K562 (cell line): ENCODE results near the gene BBC3. TPM values are rescaled to one million over a fixed set of nuclear protein-coding genes. Genes with fewer than 3 reads are reported as not detected.

Experiments used
- ARID1B ChIP-seq: fragments of 450-650 bp; IDR thresholded peaks from 2 replicates; pipeline ENCODE4 v1.6.1; 2016; ENCODE audit warnings: antibody characterized with exemption, mild to moderate bottlenecking, inconsistent platforms
- DMBX1 ChIP-seq: fragments of 250-450 bp; sonication (Bioruptor Pico); IDR thresholded peaks from 2 replicates; pipeline ENCODE4 v1.8.0; 2022; ENCODE audit warnings: inconsistent platforms, mild to moderate bottlenecking, moderate library complexity, borderline replicate concordance
- DNMT1 ChIP-seq: fragments of 450-650 bp; IDR thresholded peaks from 2 replicates; pipeline ENCODE4 v1.6.1; 2016; ENCODE audit warnings: antibody characterized with exemption, mild to moderate bottlenecking
- EP400 ChIP-seq: fragments of 450-650 bp; IDR thresholded peaks from 2 replicates; pipeline ENCODE4 v1.6.1; 2017; ENCODE audit warnings: antibody characterized with exemption, mild to moderate bottlenecking, moderate library complexity
- FOXJ3 ChIP-seq: sonication (generic); formaldehyde crosslinking; IDR thresholded peaks from 2 replicates; pipeline ENCODE4 v1.4.0; 2020; ENCODE audit warnings: mild to moderate bottlenecking, missing genetic modification reagents
- HINFP ChIP-seq: fragments of 450-650 bp; conservative IDR thresholded peaks from 2 replicates; pipeline ENCODE4 v1.6.1; 2016; ENCODE audit warnings: missing genetic modification characterization, low read depth, mild to moderate bottlenecking, control low read depth, missing compliant biosample characterization
- HNRNPLL ChIP-seq: fragments of 200-400 bp; formaldehyde crosslinking; IDR thresholded peaks from 2 replicates; pipeline ENCODE4 v1.6.1; 2017; ENCODE audit warnings: low read length, low read depth, mild to moderate bottlenecking; ENCODE audit not compliant: poor library complexity, severe bottlenecking
- KDM4B ChIP-seq, 2 experiments: fragments of 450-650 bp in 1 of 2; sonication (generic) in 1 of 2; IDR thresholded peaks; 2 replicates each; pipeline ENCODE4 v1.6.1; 2016 to 2017; ENCODE audit warnings: borderline replicate concordance in 2 of 2, antibody characterized with exemption in 1 of 2, low read depth in 1 of 2, mild to moderate bottlenecking in 1 of 2
- MECOM ChIP-seq: fragments of 250-450 bp; sonication (Bioruptor Pico); IDR thresholded peaks from 2 replicates; pipeline ENCODE4 v1.8.0; 2022; ENCODE audit warnings: inconsistent platforms
- NCOA2 ChIP-seq, 2 experiments: fragments of 450-650 bp; IDR thresholded peaks; 2 replicates each; pipeline ENCODE4 v1.6.1; 2018; ENCODE audit warnings: mild to moderate bottlenecking in 2 of 2, moderate library complexity in 1 of 2; ENCODE audit not compliant: partially characterized antibody in 2 of 2
- NR1H2 ChIP-seq: sonication (generic); formaldehyde crosslinking; IDR thresholded peaks from 2 replicates; pipeline ENCODE4 v1.4.0; 2020; ENCODE audit warnings: mild to moderate bottlenecking, missing genetic modification reagents
- POU5F1 ChIP-seq: fragments of 150-350 bp; IDR thresholded peaks from 2 replicates; pipeline ENCODE4 v1.6.1; 2014; ENCODE audit warnings: borderline replicate concordance, low read length, low read depth, mild to moderate bottlenecking; ENCODE audit not compliant: partially characterized antibody
- PYGO2 ChIP-seq: fragments of 450-650 bp; IDR thresholded peaks from 2 replicates; pipeline ENCODE4 v1.6.1; 2016; ENCODE audit warnings: mild to moderate bottlenecking, missing genetic modification characterization, moderate library complexity, missing compliant biosample characterization
- STAT5B ChIP-seq: fragments of 250-450 bp; sonication (Bioruptor Pico); IDR thresholded peaks from 2 replicates; pipeline ENCODE4 v1.8.0; 2021; ENCODE audit warnings: mild to moderate bottlenecking, inconsistent platforms
- TBL1XR1 ChIP-seq, 2 experiments: IDR thresholded peaks; 2 replicates each; pipeline ENCODE4 v1.6.1; 2012; ENCODE audit warnings: improper control_type of control experiment in 2 of 2, low read length in 2 of 2, mild to moderate bottlenecking in 1 of 2
- ZNF217 ChIP-seq: sonication (generic); formaldehyde crosslinking; IDR thresholded peaks from 2 replicates; pipeline ENCODE4 v1.8.0; 2022; ENCODE audit warnings: mild to moderate bottlenecking, missing genetic modification reagents
- ZNF507 ChIP-seq: conservative IDR thresholded peaks from 2 replicates; pipeline ENCODE4 v1.6.1; 2017; ENCODE audit warnings: missing genetic modification characterization, missing compliant biosample characterization
- ZZZ3 ChIP-seq: fragments of 450-650 bp; IDR thresholded peaks from 2 replicates; pipeline ENCODE4 v1.6.1; 2016; ENCODE audit warnings: antibody characterized with exemption, mild to moderate bottlenecking, moderate library complexity
- polyA plus RNA-seq, 8 experiments: library from polyadenylated mRNA; depleted of rRNA in 4 of 8; stranded (reverse) in 5 of 8; unstranded in 3 of 8; fragments of >200 nt; fragmentation: Nextera tagmentation in 2 of 8; fragmentation: Illumina TruSeq in 1 of 8; extraction: Ambion mirVana in 2 of 8; extraction: Trizol in 1 of 8; gene quantifications; 2 replicates each; pipeline versions ENCODE4 v1.2.1 to v1.2.3, GENCODE V29; 2011 to 2014; ENCODE audit warnings: inconsistent platforms in 1 of 8, missing spikeins in 1 of 8
- total RNA-seq, 7 experiments: library from RNA; depleted of rRNA in 6 of 7; stranded (reverse); fragments of >200 nt in 6 of 7; fragmentation: Illumina TruSeq in 2 of 7; extraction: Trizol in 2 of 7; gene quantifications; 2 replicates each; pipeline versions ENCODE4 v1.2.1 to v1.2.3, GENCODE V29; 2011 to 2021; ENCODE audit warnings: low replicate concordance in 1 of 7
- TF ChIP-seq, protein P1 (sequence below), 2 experiments: fragments of 450-650 bp in 1 of 2; sonication (generic) in 1 of 2; formaldehyde crosslinking in 1 of 2; IDR thresholded peaks in 1 of 2; conservative IDR thresholded peaks in 1 of 2; 2 replicates each; pipeline versions ENCODE4 v1.6.1 to v1.8.1; 2016 to 2023; ENCODE audit warnings: mild to moderate bottlenecking in 2 of 2, moderate library complexity in 2 of 2, inconsistent platforms in 1 of 2, missing genetic modification reagents in 1 of 2
- TF ChIP-seq, protein P2 (sequence below): sonication (generic); formaldehyde crosslinking; IDR thresholded peaks from 2 replicates; pipeline ENCODE4 v1.8.0; 2023; ENCODE audit warnings: missing genetic modification reagents, mild to moderate bottlenecking, borderline replicate concordance

Gene BBC3
- total and polyA plus RNA-seq, 9 of the 15 experiments (the other 6 are each of a cell fraction or from before 2014, with no cell fraction given) = 0.15 to 30.7 (median 4.8) TPM

DNA sequence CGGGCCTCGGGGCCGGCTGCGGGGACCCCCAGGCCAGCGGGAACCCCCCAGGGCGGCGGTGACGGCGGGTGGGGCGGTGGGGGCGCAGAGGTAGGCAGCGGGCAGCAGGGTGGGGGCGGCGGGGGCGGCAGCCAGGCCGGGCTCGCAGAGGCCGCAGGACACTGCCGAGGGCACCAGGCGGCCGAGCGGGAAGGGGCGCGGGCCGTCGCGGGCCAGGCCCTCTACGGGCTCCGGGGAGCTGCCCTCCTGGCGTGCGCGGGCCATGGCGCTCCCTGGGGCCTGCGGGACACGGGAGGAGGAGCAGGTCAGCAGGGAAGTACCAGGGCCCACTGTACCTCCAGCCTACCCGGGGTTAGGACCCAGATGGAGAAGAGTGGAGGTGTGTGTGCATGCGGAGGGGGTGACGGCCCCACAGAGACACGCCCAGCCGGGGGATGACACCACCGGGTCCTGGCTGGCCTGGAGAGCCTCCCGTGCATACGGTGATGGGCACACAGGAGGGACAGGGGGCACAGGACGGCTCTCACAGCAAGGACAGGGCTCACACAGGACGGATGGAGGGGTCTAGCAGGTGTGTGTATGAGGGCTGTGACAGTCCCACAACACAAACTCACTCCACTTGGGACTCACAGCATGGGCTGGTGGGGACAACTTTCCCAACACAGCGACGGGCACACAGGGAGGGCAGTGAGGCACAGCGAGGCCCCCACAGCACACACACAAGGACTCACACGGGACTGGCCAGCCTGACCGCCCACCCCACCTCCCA, 2.6 kb downstream of the BBC3 start (continued):
- TF ChIP-seq, protein P1, sequence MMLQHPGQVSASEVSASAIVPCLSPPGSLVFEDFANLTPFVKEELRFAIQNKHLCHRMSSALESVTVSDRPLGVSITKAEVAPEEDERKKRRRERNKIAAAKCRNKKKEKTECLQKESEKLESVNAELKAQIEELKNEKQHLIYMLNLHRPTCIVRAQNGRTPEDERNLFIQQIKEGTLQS (IDR thresholded peaks at IDR 0.05) = 0 out of 2 replicates have a peak, but pooled peaks have one; percentile 7
- TF ChIP-seq, protein P1 (CRISPR knock-in tag; conservative IDR thresholded peaks at IDR 0.05) = no peak
- TF ChIP-seq EP400 = no peak
- TF ChIP-seq, protein P2, sequence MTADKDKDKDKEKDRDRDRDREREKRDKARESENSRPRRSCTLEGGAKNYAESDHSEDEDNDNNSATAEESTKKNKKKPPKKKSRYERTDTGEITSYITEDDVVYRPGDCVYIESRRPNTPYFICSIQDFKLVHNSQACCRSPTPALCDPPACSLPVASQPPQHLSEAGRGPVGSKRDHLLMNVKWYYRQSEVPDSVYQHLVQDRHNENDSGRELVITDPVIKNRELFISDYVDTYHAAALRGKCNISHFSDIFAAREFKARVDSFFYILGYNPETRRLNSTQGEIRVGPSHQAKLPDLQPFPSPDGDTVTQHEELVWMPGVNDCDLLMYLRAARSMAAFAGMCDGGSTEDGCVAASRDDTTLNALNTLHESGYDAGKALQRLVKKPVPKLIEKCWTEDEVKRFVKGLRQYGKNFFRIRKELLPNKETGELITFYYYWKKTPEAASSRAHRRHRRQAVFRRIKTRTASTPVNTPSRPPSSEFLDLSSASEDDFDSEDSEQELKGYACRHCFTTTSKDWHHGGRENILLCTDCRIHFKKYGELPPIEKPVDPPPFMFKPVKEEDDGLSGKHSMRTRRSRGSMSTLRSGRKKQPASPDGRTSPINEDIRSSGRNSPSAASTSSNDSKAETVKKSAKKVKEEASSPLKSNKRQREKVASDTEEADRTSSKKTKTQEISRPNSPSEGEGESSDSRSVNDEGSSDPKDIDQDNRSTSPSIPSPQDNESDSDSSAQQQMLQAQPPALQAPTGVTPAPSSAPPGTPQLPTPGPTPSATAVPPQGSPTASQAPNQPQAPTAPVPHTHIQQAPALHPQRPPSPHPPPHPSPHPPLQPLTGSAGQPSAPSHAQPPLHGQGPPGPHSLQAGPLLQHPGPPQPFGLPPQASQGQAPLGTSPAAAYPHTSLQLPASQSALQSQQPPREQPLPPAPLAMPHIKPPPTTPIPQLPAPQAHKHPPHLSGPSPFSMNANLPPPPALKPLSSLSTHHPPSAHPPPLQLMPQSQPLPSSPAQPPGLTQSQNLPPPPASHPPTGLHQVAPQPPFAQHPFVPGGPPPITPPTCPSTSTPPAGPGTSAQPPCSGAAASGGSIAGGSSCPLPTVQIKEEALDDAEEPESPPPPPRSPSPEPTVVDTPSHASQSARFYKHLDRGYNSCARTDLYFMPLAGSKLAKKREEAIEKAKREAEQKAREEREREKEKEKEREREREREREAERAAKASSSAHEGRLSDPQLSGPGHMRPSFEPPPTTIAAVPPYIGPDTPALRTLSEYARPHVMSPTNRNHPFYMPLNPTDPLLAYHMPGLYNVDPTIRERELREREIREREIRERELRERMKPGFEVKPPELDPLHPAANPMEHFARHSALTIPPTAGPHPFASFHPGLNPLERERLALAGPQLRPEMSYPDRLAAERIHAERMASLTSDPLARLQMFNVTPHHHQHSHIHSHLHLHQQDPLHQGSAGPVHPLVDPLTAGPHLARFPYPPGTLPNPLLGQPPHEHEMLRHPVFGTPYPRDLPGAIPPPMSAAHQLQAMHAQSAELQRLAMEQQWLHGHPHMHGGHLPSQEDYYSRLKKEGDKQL (CRISPR knock-in tag) = no peak
- no peak for TF ChIP-seq TBL1XR1 (IDR thresholded peaks at IDR 0.05; ENCODE audit: low read length in 2 of 2)
- TF ChIP-seq ZNF217 (CRISPR knock-in tag) = no peak
- no peak for TF ChIP-seq MECOM
- no peak for TF ChIP-seq DMBX1 (CRISPR knock-in tag)
- TF ChIP-seq KDM4B (IDR thresholded peaks at IDR 0.05; ENCODE audit: borderline replicate concordance in 2 of 2, low read depth in 1 of 2) = peak in 1 of 2 experiments; percentile 72; a peak in 1 of 4 replicates
- no peak for TF ChIP-seq ZNF507
- no peak for TF ChIP-seq NR1H2 (CRISPR knock-in tag)
- no peak for TF ChIP-seq POU5F1
- TF ChIP-seq PYGO2 (tag) = no peak
- TF ChIP-seq HINFP (tag) = no peak
- no peak for TF ChIP-seq DNMT1
- TF ChIP-seq FOXJ3 = no peak
- no peak for TF ChIP-seq NCOA2 (IDR thresholded peaks at IDR 0.05; ENCODE audit: partially characterized antibody in 2 of 2)
- no peak for TF ChIP-seq STAT5B (CRISPR knock-in tag)
- TF ChIP-seq HNRNPLL = no peak
- no peak for TF ChIP-seq ZZZ3
- no peak for TF ChIP-seq ARID1B
